Spleen (tissue), 7 donors: ENCODE measurements around the gene ADAMTS17.

Experiments used
- CTCF ChIP-seq, 11 experiments: fragments of 200-600 bp in 7 of 11; fragments of 450-650 bp in 4 of 11; sonication (generic) in 4 of 11; IDR thresholded peaks in 8 of 11; conservative IDR thresholded peaks in 3 of 11; 1 replicate in 7 of 11; 2 replicates in 4 of 11; pipeline versions ENCODE4 v1.4.0 to v1.8.0; 2016 to 2021; ENCODE audit warnings: antibody characterized with exemption in 11 of 11, inconsistent platforms in 4 of 11, mild to moderate bottlenecking in 1 of 11
- POLR2A ChIP-seq, 3 donors: fragments of 450-650 bp; IDR thresholded peaks; one replicate each; pipeline ENCODE4 v1.5.1; 2017; ENCODE audit warnings: antibody characterized with exemption in 3 of 3, mild to moderate bottlenecking in 1 of 3
- donor health status: DM: no; HTN: no; CAD: no; lungs with moderate emphysema.
- donor health status: DM: no; HTN: no; CAD: no.
- donor health status: DM: no; HTN: no; CAD: no.

GRCh38 chr15:100154338-100154737 lies 187.4 kb downstream of the ADAMTS17 start:
- TF ChIP-seq CTCF (IDR thresholded peaks at IDR 0.05 in 8 of 11, conservative IDR thresholded peaks at IDR 0.05 in 3 of 11): no peak
- no peak for TF ChIP-seq POLR2A (IDR thresholded peaks at IDR 0.05)
